Measurements from ENCODE around the gene CYFIP2. TPM values are rescaled to one million over a fixed set of nuclear protein-coding genes. Genes with fewer than 3 reads are reported as not detected.

Gene CYFIP2
- total and polyA plus RNA-seq, 10 of the 15 experiments (the other 5 are each of a cell fraction or from before 2014, with no cell fraction given): 43.4 to 173 (median 96.0) TPM

- peak in 1 of 2 experiments; percentile 12; a peak in 1 of 3 replicates for TF ChIP-seq EGR1 (IDR thresholded peaks at IDR 0.05; ENCODE audit: borderline replicate concordance in 1 of 2, low read depth in 2 of 2, low read length in 2 of 2)
- no peak for TF ChIP-seq TCF7 (IDR thresholded peaks at IDR 0.05; ENCODE audit: borderline replicate concordance)
- TF ChIP-seq, protein P1, sequence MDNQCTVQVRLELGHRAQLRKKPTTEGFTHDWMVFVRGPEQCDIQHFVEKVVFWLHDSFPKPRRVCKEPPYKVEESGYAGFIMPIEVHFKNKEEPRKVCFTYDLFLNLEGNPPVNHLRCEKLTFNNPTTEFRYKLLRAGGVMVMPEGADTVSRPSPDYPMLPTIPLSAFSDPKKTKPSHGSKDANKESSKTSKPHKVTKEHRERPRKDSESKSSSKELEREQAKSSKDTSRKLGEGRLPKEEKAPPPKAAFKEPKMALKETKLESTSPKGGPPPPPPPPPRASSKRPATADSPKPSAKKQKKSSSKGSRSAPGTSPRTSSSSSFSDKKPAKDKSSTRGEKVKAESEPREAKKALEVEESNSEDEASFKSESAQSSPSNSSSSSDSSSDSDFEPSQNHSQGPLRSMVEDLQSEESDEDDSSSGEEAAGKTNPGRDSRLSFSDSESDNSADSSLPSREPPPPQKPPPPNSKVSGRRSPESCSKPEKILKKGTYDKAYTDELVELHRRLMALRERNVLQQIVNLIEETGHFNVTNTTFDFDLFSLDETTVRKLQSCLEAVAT (IDR thresholded peaks at IDR 0.05): 0 out of 2 replicates have a peak, but pooled peaks have one; percentile 26
- TF ChIP-seq BACH1 (IDR thresholded peaks at IDR 0.05; ENCODE audit: borderline replicate concordance): no peak
- TF ChIP-seq NR2F1 (conservative IDR thresholded peaks at IDR 0.05): no peak
- TF ChIP-seq YY1 (IDR thresholded peaks at IDR 0.05; ENCODE audit: low read depth, low read length): peak; percentile 86
- TF ChIP-seq CBFB (IDR thresholded peaks at IDR 0.05; ENCODE audit: low read depth): peak; percentile 63; the same call in 1 of the 2 replicates
- peak; percentile 61; the same call in 1 of the 2 replicates for TF ChIP-seq EED (IDR thresholded peaks at IDR 0.05; ENCODE audit: low read depth)
- TF ChIP-seq NR2C1 (IDR thresholded peaks at IDR 0.05): 0 out of 2 replicates have a peak, but pooled peaks have one; percentile 18
- TF ChIP-seq SMC3 (IDR thresholded peaks at IDR 0.05; ENCODE audit: borderline replicate concordance, low read length): no peak
- TF ChIP-seq, protein P2, sequence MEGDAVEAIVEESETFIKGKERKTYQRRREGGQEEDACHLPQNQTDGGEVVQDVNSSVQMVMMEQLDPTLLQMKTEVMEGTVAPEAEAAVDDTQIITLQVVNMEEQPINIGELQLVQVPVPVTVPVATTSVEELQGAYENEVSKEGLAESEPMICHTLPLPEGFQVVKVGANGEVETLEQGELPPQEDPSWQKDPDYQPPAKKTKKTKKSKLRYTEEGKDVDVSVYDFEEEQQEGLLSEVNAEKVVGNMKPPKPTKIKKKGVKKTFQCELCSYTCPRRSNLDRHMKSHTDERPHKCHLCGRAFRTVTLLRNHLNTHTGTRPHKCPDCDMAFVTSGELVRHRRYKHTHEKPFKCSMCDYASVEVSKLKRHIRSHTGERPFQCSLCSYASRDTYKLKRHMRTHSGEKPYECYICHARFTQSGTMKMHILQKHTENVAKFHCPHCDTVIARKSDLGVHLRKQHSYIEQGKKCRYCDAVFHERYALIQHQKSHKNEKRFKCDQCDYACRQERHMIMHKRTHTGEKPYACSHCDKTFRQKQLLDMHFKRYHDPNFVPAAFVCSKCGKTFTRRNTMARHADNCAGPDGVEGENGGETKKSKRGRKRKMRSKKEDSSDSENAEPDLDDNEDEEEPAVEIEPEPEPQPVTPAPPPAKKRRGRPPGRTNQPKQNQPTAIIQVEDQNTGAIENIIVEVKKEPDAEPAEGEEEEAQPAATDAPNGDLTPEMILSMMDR (IDR thresholded peaks at IDR 0.05 in 2 of 3, conservative IDR thresholded peaks at IDR 0.05 in 1 of 3; ENCODE audit: control insufficient read depth in 2 of 3, extremely low read depth in 1 of 3, insufficient read depth in 1 of 3, low read depth in 3 of 3, low read length in 3 of 3): no peak
- TF ChIP-seq, protein P3, sequence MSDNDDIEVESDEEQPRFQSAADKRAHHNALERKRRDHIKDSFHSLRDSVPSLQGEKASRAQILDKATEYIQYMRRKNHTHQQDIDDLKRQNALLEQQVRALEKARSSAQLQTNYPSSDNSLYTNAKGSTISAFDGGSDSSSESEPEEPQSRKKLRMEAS (IDR thresholded peaks at IDR 0.05; ENCODE audit: low read depth, low read length): peak; percentile 29; the same call in 1 of the 2 replicates
Measured at GRCh38 chr5:157265714-157266285, at the start of gene CYFIP2 (continued).
